H1 (cell line): ENCODE results near the gene FMO3. TPM values are rescaled to one million over a fixed set of nuclear protein-coding genes. Genes with fewer than 3 reads are reported as not detected.

Experiments
- CTCF ChIA-PET: fragments of 300-600 bp; sonication (Branson Sonifier 250); formaldehyde crosslinking; loops from one replicate; lab custom pipeline; 2021; ENCODE audit not compliant: partially characterized antibody; lab: Charles Lee
- POLR2A ChIA-PET: fragments of 300-600 bp; sonication (Branson Sonifier 250); formaldehyde crosslinking; loops from one replicate; lab custom pipeline; 2021; ENCODE audit warnings: inconsistent platforms; ENCODE audit not compliant: partially characterized antibody; lab: Charles Lee
- DNase-seq, 2 experiments: peaks; one replicate each; pipeline versions ENCODE4 v3.0.0 to v3.0.0-alpha.2; 2010 to 2022; ENCODE audit warnings: low spot score in 2 of 2, low read depth in 1 of 2, mixed read lengths in 1 of 2
- FAIRE-seq: peaks from 2 replicates; lab custom pipeline; 2011; peaks lifted over from hg19 to GRCh38; lab: Jason Lieb, UNC
- H2AFZ ChIP-seq: 2 replicates; pipeline ENCODE4 v1.8.1; 2012; ENCODE audit warnings: low read length, inconsistent platforms
- H2AK5ac ChIP-seq: 2 replicates; pipeline ENCODE4 v1.6.1; 2013; ENCODE audit warnings: low read depth, low read length
- H2BK120ac ChIP-seq: replicated peaks from 2 replicates; pipeline ENCODE3; 2013; ENCODE audit warnings: low read depth, low read length, inconsistent platforms
- H2BK12ac ChIP-seq: 2 replicates; pipeline ENCODE4 v1.6.1; 2013; ENCODE audit warnings: low read depth, low read length
- H2BK15ac ChIP-seq: 2 replicates; pipeline ENCODE4 v1.6.1; 2013; ENCODE audit warnings: low read length
- H2BK20ac ChIP-seq: 2 replicates; pipeline ENCODE4 v1.6.1; 2013; ENCODE audit warnings: low read length
- H2BK5ac ChIP-seq: 2 replicates; pipeline ENCODE4 v1.6.1; 2013; ENCODE audit warnings: low read depth, low read length
- H3K14ac ChIP-seq: 2 replicates; pipeline ENCODE4 v1.6.1; 2013; ENCODE audit warnings: inconsistent platforms; ENCODE audit not compliant: insufficient read length
- H3K18ac ChIP-seq: 2 replicates; pipeline ENCODE4 v1.6.1; 2013; ENCODE audit warnings: low read length; ENCODE audit errors: extremely low read depth
- H3K23ac ChIP-seq: 2 replicates; pipeline ENCODE4 v1.6.1; 2013; ENCODE audit warnings: inconsistent platforms; ENCODE audit not compliant: insufficient read length
- H3K23me2 ChIP-seq: 2 replicates; pipeline ENCODE4 v1.6.1; 2013; ENCODE audit warnings: low read depth, low read length
- H3K27ac ChIP-seq: 2 replicates; pipeline ENCODE4 v1.6.1; 2011; ENCODE audit warnings: low read depth, low read length, inconsistent platforms
- H3K27me3 ChIP-seq, 4 experiments: replicated peaks in 1 of 4; 1 replicate in 1 of 4; 2 replicates in 3 of 4; pipeline versions ENCODE4 v1.6.1 to v1.8.1; 2011 to 2013; ENCODE audit warnings: low read length in 3 of 4, mild to moderate bottlenecking in 3 of 4, inconsistent platforms in 2 of 4, mixed read lengths in 2 of 4, moderate library complexity in 1 of 4; ENCODE audit not compliant: control insufficient read depth in 3 of 4, insufficient read depth in 3 of 4; ENCODE audit errors: extremely low read depth in 1 of 4
- H3K36me3 ChIP-seq, 4 experiments: 2 replicates each; pipeline versions ENCODE4 v1.6.1 to v1.8.1; 2011 to 2013; ENCODE audit warnings: mild to moderate bottlenecking in 4 of 4, low read length in 3 of 4, moderate library complexity in 2 of 4, control low read depth in 1 of 4, inconsistent platforms in 1 of 4; ENCODE audit not compliant: insufficient read depth in 4 of 4, control insufficient read depth in 2 of 4
- H3K4ac ChIP-seq: replicated peaks from 2 replicates; pipeline ENCODE3; 2013; ENCODE audit warnings: low read length, low read depth, mixed read lengths, inconsistent platforms; ENCODE audit not compliant: insufficient read length
- H3K4me1 ChIP-seq, 4 experiments: replicated peaks in 1 of 4; 1 replicate in 1 of 4; 2 replicates in 3 of 4; pipeline versions ENCODE4 v1.6.1 to v1.8.1; 2011 to 2013; ENCODE audit warnings: low read length in 3 of 4, inconsistent platforms in 2 of 4, mixed read lengths in 1 of 4; ENCODE audit not compliant: insufficient read depth in 4 of 4, control insufficient read depth in 3 of 4
- H3K4me2 ChIP-seq, 2 experiments: 2 replicates each; pipeline versions ENCODE4 v1.6.1 to v1.8.1; 2011 to 2013; ENCODE audit warnings: low read depth in 2 of 2, low read length in 2 of 2, control low read depth in 1 of 2, inconsistent platforms in 1 of 2, mild to moderate bottlenecking in 1 of 2; ENCODE audit not compliant: insufficient read depth in 1 of 2
- H3K4me3 ChIP-seq, 4 experiments: fragments of 200-600, 300-600 bp in 1 of 4; sonication (generic), shearing (Covaris generic), sonication (Bioruptor Twin) in 1 of 4; 2 replicates each; pipeline versions ENCODE4 v1.5.1 to v1.8.1; 2011 to 2016; ENCODE audit warnings: low read length in 4 of 4, low read depth in 3 of 4, control low read depth in 2 of 4, inconsistent platforms in 2 of 4, mild to moderate bottlenecking in 2 of 4, mixed read lengths in 1 of 4, moderate library complexity in 1 of 4; ENCODE audit not compliant: insufficient read depth in 2 of 4; ENCODE audit errors: extremely low read depth in 1 of 4
- H3K56ac ChIP-seq: replicated peaks from 2 replicates; pipeline ENCODE3; 2013; ENCODE audit warnings: low read depth, mild to moderate bottlenecking, mixed read lengths, low read length, inconsistent platforms; ENCODE audit not compliant: insufficient read length
- H3K79me1 ChIP-seq: 2 replicates; pipeline ENCODE4 v1.6.1; 2013; ENCODE audit warnings: low read depth, low read length, control low read depth
- H3K79me2 ChIP-seq, 2 experiments: 2 replicates each; pipeline versions ENCODE4 v1.6.1 to v1.8.1; 2012 to 2013; ENCODE audit warnings: low read length in 2 of 2, mild to moderate bottlenecking in 2 of 2, inconsistent platforms in 1 of 2; ENCODE audit not compliant: insufficient read depth in 2 of 2, control insufficient read depth in 1 of 2
- H3K9ac ChIP-seq, 4 experiments: replicated peaks in 1 of 4; 1 replicate in 1 of 4; 2 replicates in 3 of 4; pipeline versions ENCODE4 v1.6.1 to v1.8.1; 2011 to 2013; ENCODE audit warnings: low read depth in 3 of 4, low read length in 3 of 4, control low read depth in 2 of 4, mild to moderate bottlenecking in 2 of 4, moderate library complexity in 2 of 4, inconsistent platforms in 1 of 4; ENCODE audit errors: extremely low read depth in 1 of 4
- H3K9me3 ChIP-seq, 2 experiments: 2 replicates each; pipeline versions ENCODE4 v1.6.1 to v1.8.1; 2012 to 2013; ENCODE audit warnings: mild to moderate bottlenecking in 2 of 2, moderate library complexity in 2 of 2, control low read depth in 1 of 2, inconsistent platforms in 1 of 2, low read depth in 1 of 2, low read length in 1 of 2, mixed read lengths in 1 of 2; ENCODE audit not compliant: insufficient read depth in 2 of 2
- H4K20me1 ChIP-seq, 2 experiments: replicated peaks in 1 of 2; 2 replicates each; pipeline versions ENCODE3 to v1.8.1; 2011 to 2013; ENCODE audit warnings: inconsistent platforms in 2 of 2, low read length in 2 of 2, mild to moderate bottlenecking in 1 of 2; ENCODE audit not compliant: insufficient read depth in 2 of 2, control insufficient read depth in 1 of 2
- H4K5ac ChIP-seq: 2 replicates; pipeline ENCODE4 v1.6.1; 2013; ENCODE audit warnings: low read length, low read depth, mixed read lengths, inconsistent platforms; ENCODE audit not compliant: insufficient read length
- H4K8ac ChIP-seq: 2 replicates; pipeline ENCODE4 v1.8.0; 2013; ENCODE audit warnings: mild to moderate bottlenecking, moderate library complexity, low read length, inconsistent platforms; ENCODE audit not compliant: insufficient read depth; ENCODE audit errors: extremely low read depth
- H4K91ac ChIP-seq: replicated peaks from 2 replicates; pipeline ENCODE3; 2013; ENCODE audit warnings: low read length, mixed read lengths, inconsistent platforms; ENCODE audit not compliant: insufficient read length
- ASH2L ChIP-seq: fragments of 200-600, 300-600 bp; sonication (generic); IDR thresholded peaks from one replicate; pipeline ENCODE4 v1.7.1; 2017; ENCODE audit warnings: low read length
- CHD2 ChIP-seq: IDR thresholded peaks from 2 replicates; pipeline ENCODE4 v1.6.1; 2012; ENCODE audit warnings: low read length, improper control_type of control experiment
- FOSL1 ChIP-seq: IDR thresholded peaks from 2 replicates; pipeline ENCODE4 v1.6.1; 2011; ENCODE audit warnings: mild to moderate bottlenecking, low read depth, low read length, moderate library complexity; ENCODE audit not compliant: insufficient read depth
- GABPA ChIP-seq: IDR thresholded peaks from 2 replicates; pipeline ENCODE4 v1.6.1; 2011; ENCODE audit warnings: mild to moderate bottlenecking, low read length, moderate library complexity, borderline replicate concordance; ENCODE audit not compliant: insufficient read depth
- MAFK ChIP-seq: IDR thresholded peaks from 2 replicates; pipeline ENCODE4 v1.6.1; 2012; ENCODE audit warnings: low read depth, mild to moderate bottlenecking, improper control_type of control experiment, low read length
- POLR2A ChIP-seq, 2 experiments: IDR thresholded peaks; 1 replicate in 1 of 2; 2 replicates in 1 of 2; pipeline ENCODE4 v1.6.1; 2011; ENCODE audit warnings: low read depth in 2 of 2, low read length in 2 of 2, mild to moderate bottlenecking in 2 of 2; ENCODE audit errors: control extremely low read depth in 1 of 2
- POU5F1 ChIP-seq: IDR thresholded peaks from 2 replicates; pipeline ENCODE4 v1.6.1; 2011; ENCODE audit warnings: low read depth, mild to moderate bottlenecking, low read length, moderate library complexity
- RBBP5 ChIP-seq: IDR thresholded peaks from 2 replicates; pipeline ENCODE4 v1.7.1; 2012; ENCODE audit warnings: low read depth, mild to moderate bottlenecking, inconsistent platforms, low read length, moderate library complexity, borderline replicate concordance
- RFX5 ChIP-seq: IDR thresholded peaks from 2 replicates; pipeline ENCODE4 v1.6.1; 2011; ENCODE audit warnings: low read depth, low read length, improper control_type of control experiment, borderline replicate concordance
- SAP30 ChIP-seq: fragments of 300-600 bp; sonication (generic); IDR thresholded peaks from 2 replicates; pipeline ENCODE4 v1.7.1; 2012; ENCODE audit warnings: low read length, moderate library complexity, mild to moderate bottlenecking, inconsistent platforms; ENCODE audit not compliant: insufficient read depth, insufficient replicate concordance
- SIN3A ChIP-seq, 2 experiments: IDR thresholded peaks in 1 of 2; conservative IDR thresholded peaks in 1 of 2; 2 replicates each; pipeline ENCODE4 v1.6.1; 2011 to 2012; ENCODE audit warnings: low read length in 2 of 2, improper control_type of control experiment in 1 of 2, low read depth in 1 of 2, mild to moderate bottlenecking in 1 of 2
- TAF1 ChIP-seq: IDR thresholded peaks from 2 replicates; pipeline ENCODE4 v1.6.1; 2011; ENCODE audit warnings: mild to moderate bottlenecking, low read depth, low read length
- USF2 ChIP-seq: IDR thresholded peaks from 2 replicates; pipeline ENCODE4 v1.6.1; 2011; ENCODE audit warnings: low read length, improper control_type of control experiment
- YY1 ChIP-seq: IDR thresholded peaks from 2 replicates; pipeline ENCODE4 v1.6.1; 2011; ENCODE audit warnings: low read depth, mild to moderate bottlenecking, low read length
- WGBS, 2 experiments: shearing (Covaris generic) in 1 of 2; methylation state at CpG; one replicate each; pipeline versions ENCODE4 v1.1.6 to v1.1.7; 2013 to 2015; ENCODE audit warnings: low lambda C conversion rate in 2 of 2, mixed read lengths in 2 of 2, inconsistent platforms in 1 of 2, low coverage in 1 of 2, missing lambda C conversion rate in 1 of 2; ENCODE audit not compliant: insufficient replicate concordance in 2 of 2, insufficient coverage in 1 of 2, insufficient read length in 1 of 2; ENCODE audit errors: extremely low coverage in 1 of 2, missing lambda C conversion rate in 1 of 2; 5-methylcytosine and 5-hydroxymethylcytosine counted together
- polyA plus RNA-seq, 7 experiments: library from polyadenylated mRNA; depleted of rRNA in 3 of 7; stranded (reverse) in 5 of 7; unstranded in 2 of 7; fragments of >200 nt in 5 of 7; fragments of 200-250 nt in 2 of 7; gene quantifications; 1 replicate in 5 of 7; 2 replicates in 1 of 7; 4 replicates in 1 of 7; pipeline versions ENCODE4 v1.2.1 to v1.2.3, GENCODE V29; 2011 to 2013; ENCODE audit warnings: missing spikeins in 2 of 7, mixed read lengths in 2 of 7
- total RNA-seq: library from RNA; stranded (reverse); fragmentation: NEBNext Ultra II Directional; extraction: Animal tissue kit (Norgen Biotek cat#: 25700); gene quantifications from 2 replicates; pipeline ENCODE4 v1.2.1, GENCODE V29; 2021

The FMO3 gene
- total and polyA plus RNA-seq, 2 of the 8 experiments (the other 6 are each of a cell fraction or from before 2014, with no cell fraction given) = not detected

- DNase-seq (no peak), FAIRE-seq (no peak)
- Histone ChIP-seq H3K4me3 (no peak overlapping the region), H3K23ac (no peak overlapping the region), H2AK5ac (no peak overlapping the region), H3K9me3 (no peaks in the 10 kb centered on the region), H3K27me3 (no peaks in the 10 kb centered on the region), H4K5ac (no peak overlapping the region), H3K18ac (no peak overlapping the region), H3K4me2 (no peak overlapping the region), H2AFZ (no peak overlapping the region), H2BK12ac (no peak overlapping the region), H2BK120ac (no peak overlapping the region), H3K4me1 (peaks cover 0 to 3% (median 0%) of the 10 kb centered on the region in 4 experiments; a peak in 1 of 7 replicates), H3K4ac (no peak overlapping the region), H4K8ac (no peak overlapping the region), H4K20me1 (no peaks in the 10 kb centered on the region), H3K36me3 (no peaks in the 10 kb centered on the region), H3K79me1 (no peaks in the 10 kb centered on the region), H3K9ac (no peak overlapping the region), H3K14ac (no peak overlapping the region), H3K27ac (no peak overlapping the region), H2BK15ac (no peak overlapping the region), H4K91ac (no peak overlapping the region), H3K56ac (no peak overlapping the region), H2BK5ac (no peak overlapping the region), H2BK20ac (no peak overlapping the region), H3K79me2 (no peaks in the 10 kb centered on the region), H3K23me2 (no peaks in the 10 kb centered on the region; the same call in 1 of the 2 replicates)
- POLR2A ChIA-PET = no interaction called here
- WGBS, 2 experiments = 88% methylated on average over 6 of the region's 6 CpGs; no CpG with 5 or more reads in 1 of the 2 experiments
- CTCF ChIA-PET = no interaction called here
- TF ChIP-seq TAF1 = no peak
- TF ChIP-seq CHD2 = no peak
- TF ChIP-seq RFX5 = no peak
- no peak for TF ChIP-seq SIN3A (conservative IDR thresholded peaks at IDR 0.05 in 1 of 2, IDR thresholded peaks at IDR 0.05 in 1 of 2; ENCODE audit: low read depth in 1 of 2, low read length in 2 of 2)
- no peak for TF ChIP-seq POLR2A (IDR thresholded peaks at IDR 0.05; ENCODE audit: control extremely low read depth in 1 of 2, low read depth in 2 of 2, low read length in 2 of 2)
- TF ChIP-seq POU5F1 = no peak
- TF ChIP-seq YY1 = no peak
- TF ChIP-seq USF2 = no peak
- TF ChIP-seq SAP30 = no peak
- no peak for TF ChIP-seq ASH2L
- TF ChIP-seq GABPA = no peak
- no peak for TF ChIP-seq FOSL1
- TF ChIP-seq MAFK = no peak
- no peak for TF ChIP-seq RBBP5
Observed at GRCh38 chr1:171117085-171117484, 26.4 kb downstream of the FMO3 start.
